Endothelial cell of umbilical vein (primary cell): ENCODE data around the gene CCDC177. TPM values are rescaled to one million over a fixed set of nuclear protein-coding genes. Genes with fewer than 3 reads are reported as not detected.

Experiments used
- BruUV-seq: library from RNA; stranded (reverse); fragments of 400-500 nt; replicated peaks from 2 replicates; lab custom pipeline; 2021; lab: Mats Ljungman, UMichigan
- CTCF ChIA-PET: fragments of 300-600, 350-600 bp; sonication (Branson Sonifier 250); formaldehyde crosslinking; loops from one replicate; lab custom pipeline; 2021; ENCODE audit warnings: antibody characterized with exemption, inconsistent platforms; lab: Charles Lee
- POLR2A ChIA-PET: fragments of 300-600, 350-600 bp; sonication (Branson Sonifier 250); formaldehyde crosslinking; loops from one replicate; lab custom pipeline; 2021; ENCODE audit warnings: antibody characterized with exemption, inconsistent platforms; lab: Charles Lee
- DNase-seq: peaks from one replicate; pipeline ENCODE4 v3.0.0-alpha.2; 2011; ENCODE audit warnings: low read depth, low spot score
- FAIRE-seq: peaks from 2 replicates; lab custom pipeline; 2011; peaks lifted over from hg19 to GRCh38; lab: Jason Lieb, UNC
- H2AFZ ChIP-seq: 2 replicates; pipeline ENCODE4 v1.6.0; 2012; ENCODE audit warnings: low read depth, low read length, control low read depth, inconsistent platforms
- H3K27ac ChIP-seq: 2 replicates; pipeline ENCODE4 v1.5.1; 2011; ENCODE audit warnings: low read depth, mild to moderate bottlenecking, control low read depth, low read length, moderate library complexity; ENCODE audit not compliant: insufficient read depth
- H3K27me3 ChIP-seq, 2 experiments: 2 replicates each; pipeline versions ENCODE4 v1.6.0 to v1.6.1; 2011; ENCODE audit warnings: low read length in 2 of 2, mixed read lengths in 1 of 2; ENCODE audit not compliant: control insufficient read depth in 2 of 2, insufficient read depth in 2 of 2
- H3K36me3 ChIP-seq, 2 experiments: 2 replicates in 1 of 2; 3 replicates in 1 of 2; pipeline ENCODE4 v1.5.1; 2011; ENCODE audit warnings: low read length in 2 of 2, mild to moderate bottlenecking in 1 of 2, moderate library complexity in 1 of 2; ENCODE audit not compliant: control insufficient read depth in 2 of 2, insufficient read depth in 2 of 2; ENCODE audit errors: extremely low read depth in 1 of 2
- H3K4me1 ChIP-seq: 3 replicates; pipeline ENCODE4 v1.5.1; 2011; ENCODE audit warnings: mild to moderate bottlenecking, low read length; ENCODE audit not compliant: control insufficient read depth, insufficient read depth; ENCODE audit errors: extremely low read depth
- H3K4me2 ChIP-seq: 2 replicates; pipeline ENCODE4 v1.6.1; 2011; ENCODE audit warnings: low read length, control low read depth, mixed read lengths; ENCODE audit not compliant: insufficient read depth
- H3K4me3 ChIP-seq, 3 experiments: fragments of 200-600 bp in 1 of 3; sonication (generic), shearing (Covaris generic) in 1 of 3; replicated peaks in 1 of 3; 2 replicates each; pipeline ENCODE4 v1.5.1; 2011 to 2016; ENCODE audit warnings: control low read depth in 3 of 3, low read length in 3 of 3, mild to moderate bottlenecking in 2 of 3, inconsistent platforms in 1 of 3, low read depth in 1 of 3, moderate library complexity in 1 of 3; ENCODE audit not compliant: insufficient read depth in 1 of 3
- H3K79me2 ChIP-seq: 2 replicates; pipeline ENCODE4 v1.6.0; 2012; ENCODE audit warnings: low read length, inconsistent platforms; ENCODE audit not compliant: control insufficient read depth, insufficient read depth
- H3K9ac ChIP-seq: replicated peaks from 2 replicates; pipeline ENCODE3; 2011; ENCODE audit warnings: low read length, control low read depth; ENCODE audit not compliant: insufficient read depth; ENCODE audit errors: extremely low read depth
- H3K9me1 ChIP-seq: replicated peaks from 3 replicates; pipeline ENCODE4 v1.6.0; 2011; ENCODE audit warnings: mild to moderate bottlenecking, low read length; ENCODE audit not compliant: control insufficient read depth, insufficient read depth; ENCODE audit errors: extremely low read depth
- H3K9me3 ChIP-seq: replicated peaks from 2 replicates; pipeline ENCODE4 v1.5.1; 2012; ENCODE audit warnings: low read length, inconsistent platforms; ENCODE audit not compliant: control insufficient read depth, insufficient read depth
- H4K20me1 ChIP-seq: replicated peaks from 2 replicates; pipeline ENCODE3; 2011; ENCODE audit warnings: mild to moderate bottlenecking, low read length; ENCODE audit not compliant: control insufficient read depth, insufficient read depth; ENCODE audit errors: extremely low read depth
- CTCF ChIP-seq, 2 donors: IDR thresholded peaks; 1 replicate in 1 of 2; 2 replicates in 1 of 2; pipeline ENCODE4 v1.5.1; 2011; ENCODE audit warnings: low read length in 2 of 2, mild to moderate bottlenecking in 2 of 2, moderate library complexity in 2 of 2, control low read depth in 1 of 2, inconsistent platforms in 1 of 2, low read depth in 1 of 2; ENCODE audit not compliant: insufficient read depth in 1 of 2; ENCODE audit errors: extremely low read depth in 1 of 2
- EZH2 ChIP-seq: IDR thresholded peaks from 2 replicates; pipeline ENCODE4 v1.6.1; 2012; ENCODE audit warnings: borderline replicate concordance, low read depth, mild to moderate bottlenecking, moderate library complexity, low read length, inconsistent platforms; ENCODE audit not compliant: severe bottlenecking
- FOS ChIP-seq: IDR thresholded peaks from 2 replicates; pipeline ENCODE4 v1.6.1; 2011; ENCODE audit warnings: mild to moderate bottlenecking, low read length, moderate library complexity, borderline replicate concordance; ENCODE audit not compliant: insufficient read depth
- GATA2 ChIP-seq: IDR thresholded peaks from 2 replicates; pipeline ENCODE4 v1.7.0; 2011; ENCODE audit warnings: low read depth, mild to moderate bottlenecking, moderate library complexity, mixed read lengths, low read length; ENCODE audit not compliant: insufficient read length, insufficient read depth
- JUN ChIP-seq: IDR thresholded peaks from 2 replicates; pipeline ENCODE4 v1.6.1; 2011; ENCODE audit warnings: borderline replicate concordance, low read depth; ENCODE audit not compliant: insufficient read length, insufficient read depth
- MAX ChIP-seq: IDR thresholded peaks from 2 replicates; pipeline ENCODE4 v1.6.1; 2011; ENCODE audit not compliant: insufficient read depth, insufficient read length
- MYC ChIP-seq: IDR thresholded peaks from one replicate; pipeline ENCODE4 v1.6.1; 2011; ENCODE audit warnings: mild to moderate bottlenecking, low read depth, low read length
- POLR2A ChIP-seq: IDR thresholded peaks from 2 replicates; pipeline ENCODE4 v1.6.1; 2012; ENCODE audit warnings: low read depth, mild to moderate bottlenecking, control low read depth, low read length
- POLR2AphosphoS5 ChIP-seq: IDR thresholded peaks from 2 replicates; pipeline ENCODE4 v1.6.1; 2012; ENCODE audit warnings: low read depth, mild to moderate bottlenecking, control low read depth, low read length, moderate library complexity; ENCODE audit not compliant: insufficient read depth
- dilution Hi-C: fragments of 300-500 bp; cut with MboI; formaldehyde crosslinking; loops from one replicate; pipeline ENCODE4 v1.15.0; 2019; ENCODE audit warnings: low sequenced_read_pairs; ENCODE audit not compliant: extremely low pct_ligation_motif_present
- intact Hi-C: fragments of 100-400 bp; cut with micrococcal nuclease; formaldehyde crosslinking; loops from one replicate; pipeline ENCODE4 v1.10.0; 2022
- polyA plus RNA-seq, 4 experiments: library from polyadenylated mRNA; depleted of rRNA in 3 of 4; stranded (reverse) in 3 of 4; unstranded in 1 of 4; fragments of >200 nt; gene quantifications; 2 replicates each; pipeline versions ENCODE4 v1.2.1 to v1.2.3, GENCODE V29; 2011 to 2012; ENCODE audit warnings: missing spikeins in 1 of 4
- total RNA-seq: library from RNA; stranded (reverse); gene quantifications from 2 replicates; pipeline ENCODE4 v1.2.3, GENCODE V29; 2021

Gene CCDC177
- total and polyA plus RNA-seq, 2 donors (not counting 3 experiments of a cell fraction or from before 2014, with no cell fraction given): not detected

DNA sequence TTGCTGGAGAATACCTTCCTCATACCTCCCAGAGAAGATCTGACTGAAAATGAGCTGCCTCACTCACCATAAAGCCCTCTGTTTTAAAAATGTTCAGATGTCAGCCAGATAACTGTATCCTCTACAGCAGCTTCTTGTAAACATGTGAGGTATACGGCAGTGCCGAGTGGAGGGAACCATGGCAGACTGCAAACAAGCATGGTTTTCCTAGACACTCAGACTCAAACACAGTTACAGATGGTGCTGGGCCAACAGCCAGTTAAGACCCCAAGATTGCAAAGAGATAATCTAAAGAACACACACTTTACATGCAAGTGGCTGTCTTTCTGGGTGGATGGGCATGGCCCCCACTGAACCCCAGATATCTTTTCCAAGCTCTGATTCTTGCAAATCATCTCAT lies 16.6 kb upstream of the CCDC177 start:
- no peak for DNase-seq
- no peak overlapping the region for H3K27ac ChIP-seq
- CTCF ChIA-PET: interaction anchor here (0.9 to 1.3 kb wide), 4 partner anchors 12 to 227 kb away, joined by 3 to 6 read pairs (median 4); no protein-coding TSS in a partner anchor
- no peaks in the 10 kb centered on the region for H3K9me3 ChIP-seq
- no peak for FAIRE-seq
- intact Hi-C loops (no loop called here), dilution Hi-C loops (no loop called here)
- no peaks in the 10 kb centered on the region for H4K20me1 ChIP-seq
- H2AFZ ChIP-seq: no peak overlapping the region
- H3K79me2 ChIP-seq: no peaks in the 10 kb centered on the region
- H3K4me3 ChIP-seq: no peak overlapping the region
- no peak overlapping the region for H3K4me2 ChIP-seq
- peaks cover 11% of the 10 kb centered on the region for H3K4me1 ChIP-seq
- POLR2A ChIA-PET: no interaction called here
- H3K9ac ChIP-seq: no peak overlapping the region
- peaks cover 0 to 4% of the 10 kb centered on the region in 2 experiments for H3K27me3 ChIP-seq
- BruUV-seq: no TSS peak
- TF ChIP-seq FOS: no peak
- TF ChIP-seq MAX: no peak
- TF ChIP-seq POLR2A: no peak
- no peak for TF ChIP-seq JUN
- no peak for TF ChIP-seq EZH2
- no peak for TF ChIP-seq MYC
- no peak for TF ChIP-seq POLR2AphosphoS5
- TF ChIP-seq CTCF (IDR thresholded peaks at IDR 0.05; ENCODE audit: extremely low read depth in 1 of 2, insufficient read depth in 1 of 2, low read depth in 1 of 2, low read length in 2 of 2): no peak
- TF ChIP-seq GATA2: no peak
- no peaks in the 10 kb centered on the region for H3K9me1 ChIP-seq
- no peaks in the 10 kb centered on the region for H3K36me3 ChIP-seq
